H1 (cell line): Measurements from ENCODE around the gene PPIL3. TPM values are rescaled to one million over a fixed set of nuclear protein-coding genes. Genes with fewer than 3 reads are reported as not detected.
A peak's percentile ranks its signal among the peaks of the same experiment; 100 is the strongest.

Source experiments
- ASH2L ChIP-seq: fragments of 200-600, 300-600 bp; sonication (generic); IDR thresholded peaks from one replicate; pipeline ENCODE4 v1.7.1; 2017; ENCODE audit warnings: low read length
- BACH1 ChIP-seq: IDR thresholded peaks from 2 replicates; pipeline ENCODE4 v1.6.1; 2012; ENCODE audit warnings: low read length, improper control_type of control experiment
- CEBPB ChIP-seq: IDR thresholded peaks from 2 replicates; pipeline ENCODE4 v1.6.1; 2012; ENCODE audit warnings: low read depth, low read length
- EP300 ChIP-seq, 2 experiments: IDR thresholded peaks; 1 replicate in 1 of 2; 2 replicates in 1 of 2; pipeline ENCODE4 v1.6.1; 2011 to 2012; ENCODE audit warnings: low read depth in 2 of 2, low read length in 2 of 2, mild to moderate bottlenecking in 2 of 2, borderline replicate concordance in 1 of 2, inconsistent platforms in 1 of 2, moderate library complexity in 1 of 2
- GABPA ChIP-seq: IDR thresholded peaks from 2 replicates; pipeline ENCODE4 v1.6.1; 2011; ENCODE audit warnings: mild to moderate bottlenecking, low read length, moderate library complexity, borderline replicate concordance; ENCODE audit not compliant: insufficient read depth
- MAFK ChIP-seq: IDR thresholded peaks from 2 replicates; pipeline ENCODE4 v1.6.1; 2012; ENCODE audit warnings: low read depth, mild to moderate bottlenecking, improper control_type of control experiment, low read length
- POLR2A ChIP-seq, 2 experiments: IDR thresholded peaks; 1 replicate in 1 of 2; 2 replicates in 1 of 2; pipeline ENCODE4 v1.6.1; 2011; ENCODE audit warnings: low read depth in 2 of 2, low read length in 2 of 2, mild to moderate bottlenecking in 2 of 2; ENCODE audit errors: control extremely low read depth in 1 of 2
- SP2 ChIP-seq: IDR thresholded peaks from 2 replicates; pipeline ENCODE4 v1.6.1; 2012; ENCODE audit warnings: mild to moderate bottlenecking, low read length, inconsistent platforms
- TAF1 ChIP-seq: IDR thresholded peaks from 2 replicates; pipeline ENCODE4 v1.6.1; 2011; ENCODE audit warnings: mild to moderate bottlenecking, low read depth, low read length
- polyA plus RNA-seq, 7 experiments: library from polyadenylated mRNA; depleted of rRNA in 3 of 7; stranded (reverse) in 5 of 7; unstranded in 2 of 7; fragments of >200 nt in 5 of 7; fragments of 200-250 nt in 2 of 7; gene quantifications; 1 replicate in 5 of 7; 2 replicates in 1 of 7; 4 replicates in 1 of 7; pipeline versions ENCODE4 v1.2.1 to v1.2.3, GENCODE V29; 2011 to 2013; ENCODE audit warnings: missing spikeins in 2 of 7, mixed read lengths in 2 of 7
- total RNA-seq: library from RNA; stranded (reverse); fragmentation: NEBNext Ultra II Directional; extraction: Animal tissue kit (Norgen Biotek cat#: 25700); gene quantifications from 2 replicates; pipeline ENCODE4 v1.2.1, GENCODE V29; 2021
- TF ChIP-seq, protein P1 (sequence below): fragments of 300-600 bp; sonication (generic); IDR thresholded peaks from 2 replicates; pipeline ENCODE4 v1.7.1; 2012; ENCODE audit warnings: low read length, moderate library complexity, mild to moderate bottlenecking, inconsistent platforms; ENCODE audit not compliant: insufficient replicate concordance

Gene PPIL3
- total and polyA plus RNA-seq, 2 of the 8 experiments (the other 6 are each of a cell fraction or from before 2014, with no cell fraction given) = 30.4 to 48.7 TPM

DNA sequence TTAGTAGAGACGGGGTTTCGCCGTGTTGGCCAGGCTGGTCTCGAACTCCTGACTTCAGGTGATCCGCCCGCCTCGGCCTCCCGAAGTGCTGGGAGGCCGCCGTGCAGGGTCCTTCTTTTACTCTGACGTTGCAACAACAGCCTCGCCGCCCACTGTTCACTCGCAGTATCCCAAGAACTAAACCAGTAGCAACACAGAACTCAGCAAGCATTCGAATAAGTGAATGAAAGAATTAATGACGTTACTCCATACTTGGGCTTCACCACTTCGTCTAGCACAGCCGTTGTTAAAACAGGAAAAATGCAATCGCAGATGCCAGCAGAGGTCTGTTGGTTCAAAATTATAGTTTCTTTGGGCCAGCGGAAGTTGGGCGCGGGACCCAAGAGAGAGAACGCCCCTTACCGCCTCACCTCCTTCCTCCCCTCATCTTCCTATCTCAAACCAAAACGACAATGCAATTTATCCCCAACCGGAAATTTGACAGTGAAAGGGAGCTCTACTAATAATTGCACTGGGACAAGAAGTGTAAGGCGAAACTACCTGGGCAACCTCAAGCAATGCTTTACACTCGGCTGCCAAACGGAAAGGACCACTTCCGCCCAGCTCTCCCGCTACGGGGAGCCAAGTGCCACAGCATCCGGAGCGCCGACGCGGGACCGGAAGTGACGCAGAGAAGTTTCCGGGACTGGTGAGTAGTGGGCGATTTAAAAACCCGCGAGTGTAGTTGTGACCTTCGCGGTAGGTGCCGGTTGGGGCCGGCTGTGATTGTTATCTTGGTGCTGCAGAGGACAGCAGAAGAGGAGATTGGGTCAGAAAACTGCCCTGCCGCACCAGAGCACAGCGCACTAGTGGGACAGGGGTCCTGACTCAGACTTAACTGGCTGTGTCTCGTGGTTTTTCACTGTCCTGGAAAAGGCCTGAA lies at the start of gene PPIL3, which contains the start of gene NIF3L1 (continued):
- TF ChIP-seq, protein P1, sequence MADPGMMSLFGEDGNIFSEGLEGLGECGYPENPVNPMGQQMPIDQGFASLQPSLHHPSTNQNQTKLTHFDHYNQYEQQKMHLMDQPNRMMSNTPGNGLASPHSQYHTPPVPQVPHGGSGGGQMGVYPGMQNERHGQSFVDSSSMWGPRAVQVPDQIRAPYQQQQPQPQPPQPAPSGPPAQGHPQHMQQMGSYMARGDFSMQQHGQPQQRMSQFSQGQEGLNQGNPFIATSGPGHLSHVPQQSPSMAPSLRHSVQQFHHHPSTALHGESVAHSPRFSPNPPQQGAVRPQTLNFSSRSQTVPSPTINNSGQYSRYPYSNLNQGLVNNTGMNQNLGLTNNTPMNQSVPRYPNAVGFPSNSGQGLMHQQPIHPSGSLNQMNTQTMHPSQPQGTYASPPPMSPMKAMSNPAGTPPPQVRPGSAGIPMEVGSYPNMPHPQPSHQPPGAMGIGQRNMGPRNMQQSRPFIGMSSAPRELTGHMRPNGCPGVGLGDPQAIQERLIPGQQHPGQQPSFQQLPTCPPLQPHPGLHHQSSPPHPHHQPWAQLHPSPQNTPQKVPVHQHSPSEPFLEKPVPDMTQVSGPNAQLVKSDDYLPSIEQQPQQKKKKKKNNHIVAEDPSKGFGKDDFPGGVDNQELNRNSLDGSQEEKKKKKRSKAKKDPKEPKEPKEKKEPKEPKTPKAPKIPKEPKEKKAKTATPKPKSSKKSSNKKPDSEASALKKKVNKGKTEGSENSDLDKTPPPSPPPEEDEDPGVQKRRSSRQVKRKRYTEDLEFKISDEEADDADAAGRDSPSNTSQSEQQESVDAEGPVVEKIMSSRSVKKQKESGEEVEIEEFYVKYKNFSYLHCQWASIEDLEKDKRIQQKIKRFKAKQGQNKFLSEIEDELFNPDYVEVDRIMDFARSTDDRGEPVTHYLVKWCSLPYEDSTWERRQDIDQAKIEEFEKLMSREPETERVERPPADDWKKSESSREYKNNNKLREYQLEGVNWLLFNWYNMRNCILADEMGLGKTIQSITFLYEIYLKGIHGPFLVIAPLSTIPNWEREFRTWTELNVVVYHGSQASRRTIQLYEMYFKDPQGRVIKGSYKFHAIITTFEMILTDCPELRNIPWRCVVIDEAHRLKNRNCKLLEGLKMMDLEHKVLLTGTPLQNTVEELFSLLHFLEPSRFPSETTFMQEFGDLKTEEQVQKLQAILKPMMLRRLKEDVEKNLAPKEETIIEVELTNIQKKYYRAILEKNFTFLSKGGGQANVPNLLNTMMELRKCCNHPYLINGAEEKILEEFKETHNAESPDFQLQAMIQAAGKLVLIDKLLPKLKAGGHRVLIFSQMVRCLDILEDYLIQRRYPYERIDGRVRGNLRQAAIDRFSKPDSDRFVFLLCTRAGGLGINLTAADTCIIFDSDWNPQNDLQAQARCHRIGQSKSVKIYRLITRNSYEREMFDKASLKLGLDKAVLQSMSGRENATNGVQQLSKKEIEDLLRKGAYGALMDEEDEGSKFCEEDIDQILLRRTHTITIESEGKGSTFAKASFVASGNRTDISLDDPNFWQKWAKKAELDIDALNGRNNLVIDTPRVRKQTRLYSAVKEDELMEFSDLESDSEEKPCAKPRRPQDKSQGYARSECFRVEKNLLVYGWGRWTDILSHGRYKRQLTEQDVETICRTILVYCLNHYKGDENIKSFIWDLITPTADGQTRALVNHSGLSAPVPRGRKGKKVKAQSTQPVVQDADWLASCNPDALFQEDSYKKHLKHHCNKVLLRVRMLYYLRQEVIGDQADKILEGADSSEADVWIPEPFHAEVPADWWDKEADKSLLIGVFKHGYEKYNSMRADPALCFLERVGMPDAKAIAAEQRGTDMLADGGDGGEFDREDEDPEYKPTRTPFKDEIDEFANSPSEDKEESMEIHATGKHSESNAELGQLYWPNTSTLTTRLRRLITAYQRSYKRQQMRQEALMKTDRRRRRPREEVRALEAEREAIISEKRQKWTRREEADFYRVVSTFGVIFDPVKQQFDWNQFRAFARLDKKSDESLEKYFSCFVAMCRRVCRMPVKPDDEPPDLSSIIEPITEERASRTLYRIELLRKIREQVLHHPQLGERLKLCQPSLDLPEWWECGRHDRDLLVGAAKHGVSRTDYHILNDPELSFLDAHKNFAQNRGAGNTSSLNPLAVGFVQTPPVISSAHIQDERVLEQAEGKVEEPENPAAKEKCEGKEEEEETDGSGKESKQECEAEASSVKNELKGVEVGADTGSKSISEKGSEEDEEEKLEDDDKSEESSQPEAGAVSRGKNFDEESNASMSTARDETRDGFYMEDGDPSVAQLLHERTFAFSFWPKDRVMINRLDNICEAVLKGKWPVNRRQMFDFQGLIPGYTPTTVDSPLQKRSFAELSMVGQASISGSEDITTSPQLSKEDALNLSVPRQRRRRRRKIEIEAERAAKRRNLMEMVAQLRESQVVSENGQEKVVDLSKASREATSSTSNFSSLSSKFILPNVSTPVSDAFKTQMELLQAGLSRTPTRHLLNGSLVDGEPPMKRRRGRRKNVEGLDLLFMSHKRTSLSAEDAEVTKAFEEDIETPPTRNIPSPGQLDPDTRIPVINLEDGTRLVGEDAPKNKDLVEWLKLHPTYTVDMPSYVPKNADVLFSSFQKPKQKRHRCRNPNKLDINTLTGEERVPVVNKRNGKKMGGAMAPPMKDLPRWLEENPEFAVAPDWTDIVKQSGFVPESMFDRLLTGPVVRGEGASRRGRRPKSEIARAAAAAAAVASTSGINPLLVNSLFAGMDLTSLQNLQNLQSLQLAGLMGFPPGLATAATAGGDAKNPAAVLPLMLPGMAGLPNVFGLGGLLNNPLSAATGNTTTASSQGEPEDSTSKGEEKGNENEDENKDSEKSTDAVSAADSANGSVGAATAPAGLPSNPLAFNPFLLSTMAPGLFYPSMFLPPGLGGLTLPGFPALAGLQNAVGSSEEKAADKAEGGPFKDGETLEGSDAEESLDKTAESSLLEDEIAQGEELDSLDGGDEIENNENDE = no peak
- TF ChIP-seq GABPA (peak; percentile 99), MAFK (no peak), TAF1 (peak; percentile 96), CEBPB (no peak), ASH2L (peak; percentile 93), POLR2A (IDR thresholded peaks at IDR 0.05; ENCODE audit: control extremely low read depth in 1 of 2, low read depth in 2 of 2, low read length in 2 of 2) (peak; percentile 82 to 85; a peak in 2 of 3 replicates), BACH1 (peak; percentile 48; the same call in 1 of the 2 replicates), SP2 (no peak), EP300 (IDR thresholded peaks at IDR 0.05; ENCODE audit: borderline replicate concordance in 1 of 2, low read depth in 2 of 2, low read length in 2 of 2) (peak in 1 of 2 experiments; percentile 70; a peak in 1 of 3 replicates)
